H9 (cell line): ENCODE data around the gene CCDC68. TPM values are rescaled to one million over a fixed set of nuclear protein-coding genes. Genes with fewer than 3 reads are reported as not detected.

ENCODE experiments used
- DNase-seq: peaks from one replicate; pipeline ENCODE4 v3.0.0-alpha.2; 2017
- H2AFZ ChIP-seq: one replicate; pipeline ENCODE4 v1.6.1; 2013; ENCODE audit warnings: mild to moderate bottlenecking, low read length, control low read depth, moderate library complexity
- H2AK5ac ChIP-seq: 2 replicates; pipeline ENCODE4 v1.6.1; 2013; ENCODE audit warnings: low read length, control low read depth, mixed read lengths; ENCODE audit not compliant: insufficient read length
- H2BK120ac ChIP-seq: one replicate; pipeline ENCODE4 v1.6.1; 2013; ENCODE audit warnings: low read depth, mild to moderate bottlenecking, low read length, control low read depth, inconsistent platforms; ENCODE audit not compliant: poor library complexity, severe bottlenecking
- H2BK12ac ChIP-seq: 2 replicates; pipeline ENCODE4 v1.6.1; 2013; ENCODE audit warnings: low read length, control low read depth, mixed read lengths, low read depth; ENCODE audit not compliant: insufficient read length
- H2BK15ac ChIP-seq: 2 replicates; pipeline ENCODE4 v1.6.1; 2013; ENCODE audit warnings: low read depth, low read length, control low read depth
- H2BK20ac ChIP-seq: one replicate; pipeline ENCODE4 v1.6.1; 2013; ENCODE audit warnings: low read depth, mild to moderate bottlenecking, low read length, control low read depth, inconsistent platforms; ENCODE audit not compliant: poor library complexity, severe bottlenecking
- H2BK5ac ChIP-seq: 2 replicates; pipeline ENCODE4 v1.6.1; 2013; ENCODE audit warnings: low read length, control low read depth, mixed read lengths; ENCODE audit not compliant: insufficient read length
- H3K14ac ChIP-seq: 2 replicates; pipeline ENCODE4 v1.6.1; 2013; ENCODE audit warnings: low read length, control low read depth; ENCODE audit not compliant: insufficient read depth
- H3K18ac ChIP-seq: 2 replicates; pipeline ENCODE4 v1.6.1; 2013; ENCODE audit warnings: low read depth, mild to moderate bottlenecking, mixed read lengths, low read length, control low read depth; ENCODE audit not compliant: insufficient read length
- H3K23ac ChIP-seq: 2 replicates; pipeline ENCODE4 v1.6.1; 2013; ENCODE audit warnings: low read length, control low read depth, mixed read lengths, low read depth; ENCODE audit not compliant: insufficient read length
- H3K23me2 ChIP-seq: 2 replicates; pipeline ENCODE4 v1.6.1; 2013; ENCODE audit warnings: low read depth, mild to moderate bottlenecking, mixed read lengths, low read length, control low read depth; ENCODE audit not compliant: insufficient read length, poor library complexity, severe bottlenecking
- H3K27ac ChIP-seq: 2 replicates; pipeline ENCODE4 v1.5.1; 2013; ENCODE audit warnings: low read length, control low read depth, mixed read lengths, low read depth; ENCODE audit not compliant: insufficient read length
- H3K27me3 ChIP-seq: 2 replicates; pipeline ENCODE4 v1.6.1; 2013; ENCODE audit warnings: low read length, control low read depth, inconsistent platforms; ENCODE audit not compliant: insufficient read depth
- H3K4ac ChIP-seq: 2 replicates; pipeline ENCODE4 v1.6.1; 2013; ENCODE audit warnings: low read depth, mild to moderate bottlenecking, control low read depth, inconsistent platforms, low read length, moderate library complexity
- H3K4me1 ChIP-seq: 2 replicates; pipeline ENCODE4 v1.6.1; 2013; ENCODE audit warnings: low read length, control low read depth, inconsistent platforms; ENCODE audit not compliant: insufficient read depth
- H3K4me2 ChIP-seq: 2 replicates; pipeline ENCODE4 v1.6.1; 2013; ENCODE audit warnings: low read length, control low read depth, mixed read lengths; ENCODE audit not compliant: insufficient read length, insufficient read depth
- H3K56ac ChIP-seq: 2 replicates; pipeline ENCODE4 v1.6.1; 2013; ENCODE audit warnings: low read depth, mild to moderate bottlenecking, mixed read lengths, low read length, control low read depth; ENCODE audit not compliant: insufficient read length
- H3K79me1 ChIP-seq: 2 replicates; pipeline ENCODE4 v1.6.1; 2013; ENCODE audit warnings: low read depth, mild to moderate bottlenecking, moderate library complexity, low read length, control low read depth, inconsistent platforms; ENCODE audit not compliant: insufficient read depth, poor library complexity, severe bottlenecking
- H3K79me2 ChIP-seq: 2 replicates; pipeline ENCODE4 v1.6.1; 2013; ENCODE audit warnings: low read length, control low read depth, inconsistent platforms; ENCODE audit not compliant: insufficient read depth
- H3K9ac ChIP-seq: 2 replicates; pipeline ENCODE4 v1.6.1; 2013; ENCODE audit warnings: low read length, control low read depth, mixed read lengths; ENCODE audit not compliant: insufficient read length; ENCODE audit errors: extremely low read depth
- H3K9me3 ChIP-seq: one replicate; pipeline ENCODE4 v1.6.1; 2013; ENCODE audit warnings: low read depth, low read length, inconsistent platforms; ENCODE audit not compliant: control insufficient read depth
- H3T11ph ChIP-seq: one replicate; pipeline ENCODE4 v1.6.1; 2013; ENCODE audit warnings: mild to moderate bottlenecking, low read length, control low read depth, inconsistent platforms
- H4K20me1 ChIP-seq: one replicate; pipeline ENCODE4 v1.6.1; 2013; ENCODE audit not compliant: control insufficient read depth, insufficient read length, insufficient read depth
- H4K5ac ChIP-seq: 2 replicates; pipeline ENCODE4 v1.6.1; 2013; ENCODE audit warnings: low read depth, mild to moderate bottlenecking, mixed read lengths, low read length, control low read depth; ENCODE audit not compliant: insufficient read length
- H4K8ac ChIP-seq: replicated peaks from 2 replicates; pipeline ENCODE4 v1.6.1; 2013; ENCODE audit warnings: low read length, control low read depth, mixed read lengths, low read depth; ENCODE audit not compliant: insufficient read length
- H4K91ac ChIP-seq: 2 replicates; pipeline ENCODE4 v1.6.1; 2013; ENCODE audit warnings: low read depth, mild to moderate bottlenecking, moderate library complexity, mixed read lengths, low read length, control low read depth; ENCODE audit not compliant: insufficient read length
- H3K27ac Mint-ChIP-seq, 3 experiments: 2 replicates in 2 of 3; 3 replicates in 1 of 3; pipeline ENCODE4 v1.8.0; 2020 to 2021; ENCODE audit warnings: mixed read lengths in 3 of 3, mild to moderate bottlenecking in 1 of 3, moderate library complexity in 1 of 3
- H3K27me3 Mint-ChIP-seq: 2 replicates; pipeline ENCODE4 v1.8.0; 2021; ENCODE audit warnings: low read depth, mild to moderate bottlenecking, moderate library complexity, mixed read lengths
- H3K36me3 Mint-ChIP-seq, 3 experiments: 2 replicates in 2 of 3; 3 replicates in 1 of 3; pipeline ENCODE4 v1.8.0; 2020 to 2021; ENCODE audit warnings: low read depth in 3 of 3, mixed read lengths in 3 of 3; ENCODE audit not compliant: insufficient read depth in 1 of 3
- H3K4me1 Mint-ChIP-seq, 2 experiments: 2 replicates each; pipeline ENCODE4 v1.8.0; 2020; ENCODE audit warnings: mixed read lengths in 2 of 2
- H3K4me3 Mint-ChIP-seq, 2 experiments: 2 replicates in 1 of 2; 3 replicates in 1 of 2; pipeline ENCODE4 v1.8.0; 2020 to 2021; ENCODE audit warnings: mild to moderate bottlenecking in 2 of 2, mixed read lengths in 2 of 2, moderate library complexity in 1 of 2
- H3K9me3 Mint-ChIP-seq, 2 experiments: 2 replicates in 1 of 2; 3 replicates in 1 of 2; pipeline ENCODE4 v1.8.0; 2020; ENCODE audit warnings: mild to moderate bottlenecking in 2 of 2, mixed read lengths in 2 of 2, moderate library complexity in 1 of 2
- CTCF ChIP-seq: fragments of 200-600 bp; sonication (generic); conservative IDR thresholded peaks from 3 replicates; pipeline ENCODE4 v1.8.0; 2021; ENCODE audit warnings: antibody characterized with exemption, mild to moderate bottlenecking
- WGBS: extraction: QIAGEN DNeasy Blood & Tissue Kit; methylation state at CpG from one replicate; pipeline ENCODE4 v1.1.7; 2013; ENCODE audit warnings: missing lambda C conversion rate, low lambda C conversion rate, mixed read lengths; ENCODE audit not compliant: insufficient read length; ENCODE audit errors: extremely low coverage; 5-methylcytosine and 5-hydroxymethylcytosine counted together
- total RNA-seq: library from RNA; stranded (reverse); gene quantifications from 2 replicates; pipeline ENCODE4 v1.2.1, GENCODE V29; 2021

Gene CCDC68
- total RNA-seq, 1 experiment from 2014 or later: not detected

DNA sequence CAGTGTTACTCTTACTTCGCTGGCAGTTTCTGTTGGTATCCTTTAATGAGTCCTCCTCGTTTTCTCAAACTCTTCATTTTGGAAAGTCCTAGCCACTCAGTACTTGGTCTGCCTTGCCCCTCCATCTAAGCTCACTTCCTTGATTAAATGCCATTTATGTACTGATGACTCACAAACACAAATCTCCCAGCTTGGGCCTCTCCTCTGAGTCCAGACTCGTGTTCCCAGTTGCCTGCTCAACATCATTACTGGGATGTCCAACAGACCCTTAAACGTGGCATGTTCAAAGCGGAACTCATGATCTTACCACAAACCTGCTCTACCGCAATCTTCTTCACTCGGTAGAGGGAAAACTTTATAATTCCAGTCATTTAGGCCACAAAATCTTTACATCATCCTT is 13.8 kb upstream of the CCDC68 start:
- H3K9me3 Mint-ChIP-seq: no peaks in the 10 kb centered on the region
- Histone ChIP-seq H3K18ac (no peak overlapping the region), H2BK5ac (no peak overlapping the region), H2BK20ac (no peak overlapping the region), H4K8ac (no peak overlapping the region), H4K91ac (no peak overlapping the region), H3K79me2 (no peaks in the 10 kb centered on the region), H2BK120ac (no peak overlapping the region), H3K27ac (no peak overlapping the region), H3K23ac (no peak overlapping the region), H2AK5ac (no peak overlapping the region), H3T11ph (no peak overlapping the region), H2BK15ac (no peak overlapping the region), H3K9me3 (no peaks in the 10 kb centered on the region), H3K27me3 (no peaks in the 10 kb centered on the region), H2AFZ (no peak overlapping the region), H4K5ac (no peak overlapping the region), H3K4ac (no peak overlapping the region), H3K14ac (no peak overlapping the region), H3K9ac (no peak overlapping the region), H3K4me1 (no peaks in the 10 kb centered on the region), H3K79me1 (no peaks in the 10 kb centered on the region), H4K20me1 (no peaks in the 10 kb centered on the region), H2BK12ac (no peak overlapping the region), H3K4me2 (no peak overlapping the region), H3K23me2 (no peaks in the 10 kb centered on the region), H3K56ac (no peak overlapping the region)
- H3K27ac Mint-ChIP-seq: peak overlapping the region in 1 of 3 experiments; percentile 57; a peak in 1 of 7 replicates
- DNase-seq: no peak
- no peaks in the 10 kb centered on the region; a peak in 1 of 7 replicates for H3K36me3 Mint-ChIP-seq
- WGBS: no CpG with 5 or more reads among the region's 7 CpGs
- no peak for TF ChIP-seq CTCF
- H3K4me1 Mint-ChIP-seq: no peaks in the 10 kb centered on the region
- no peaks in the 10 kb centered on the region for H3K27me3 Mint-ChIP-seq
- no peak overlapping the region for H3K4me3 Mint-ChIP-seq
